ENCODE measurements around the gene CD81. TPM values are rescaled to one million over a fixed set of nuclear protein-coding genes. Genes with fewer than 3 reads are reported as not detected.

CD81 gene
- total RNA-seq = 210 and 398 TPM in 2 replicates

GRCh38 chr11:2376751-2377451 is at the start of gene CD81:
Gene CD81 (plus strand): TSS chr11:2377310. CDS start chr11:2377550, 240 bp downstream.

GRCh38 chr11:2400069-2400761 is 23.1 kb downstream of the CD81 start, which contains the start of gene TSSC4:
Gene TSSC4 (plus strand): TSS chr11:2400750. CDS start chr11:2402634, 1,884 bp downstream.

GRCh38 chr11:2443881-2444820 is 67.0 kb downstream of the CD81 start, which contains the start of gene TRPM5:
Gene TRPM5 (minus strand): TSS chr11:2444514. CDS start chr11:2423036, 21,478 bp downstream.

GRCh38 chr11:2444821-2445745 is 68.0 kb downstream of the CD81 start, which contains the start of gene KCNQ1:
Gene KCNQ1 (plus strand): TSS chr11:2445008. CDS start chr11:2445099, 91 bp downstream.

Other genes with a start within 250 kb of the CD81 start
- 24.9 and 59.1 TPM in 2 replicates for gene IGF2, start 237.9 kb upstream of the CD81 start, total RNA-seq
- not detected in 2 replicates for gene INS, start 216.1 kb upstream of the CD81 start, total RNA-seq
- gene TH, start 205.5 kb upstream of the CD81 start, total RNA-seq = 1.6 and 7.1 TPM in 2 replicates
- not detected in 2 replicates for gene ASCL2, start 106.7 kb upstream of the CD81 start, total RNA-seq
- gene C11orf21, start 75.4 kb upstream of the CD81 start, total RNA-seq = not detected in 2 replicates
- not detected in 2 replicates for gene TSPAN32, start 75.3 kb upstream of the CD81 start, total RNA-seq
- gene TSSC4, start 23.4 kb downstream of the CD81 start, total RNA-seq = 55.6 and 55.8 TPM in 2 replicates
- gene TRPM5, start 67.2 kb downstream of the CD81 start, total RNA-seq = not detected in 2 replicates
- 0.16 and 0.38 TPM in 2 replicates for gene KCNQ1, start 67.7 kb downstream of the CD81 start, total RNA-seq